ENCODE results near the gene SLC5A12.
A peak's percentile ranks its signal among the peaks of the same experiment; 100 is the strongest.

The SLC5A12 gene

DNA sequence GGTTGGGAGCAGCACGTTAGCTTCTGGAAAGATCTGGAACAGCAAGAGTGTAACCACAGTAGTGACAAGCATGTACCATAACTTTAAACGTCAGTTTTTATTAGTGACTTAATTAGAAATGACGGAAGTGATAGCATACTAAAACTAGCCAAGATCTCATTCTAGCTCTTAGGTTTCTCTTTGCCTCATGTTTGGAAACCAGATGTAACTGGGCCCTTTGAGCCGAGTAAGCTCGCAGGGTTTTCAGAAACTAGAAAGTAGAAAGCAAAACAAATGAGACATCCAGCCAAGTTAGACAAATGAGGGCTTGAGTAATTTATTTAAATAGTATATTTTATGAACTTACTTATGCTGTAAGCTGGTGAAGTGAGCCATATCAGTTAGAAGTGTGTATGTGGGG lies 40.2 kb upstream of the SLC5A12 start:
- TF ChIP-seq, protein P1, sequence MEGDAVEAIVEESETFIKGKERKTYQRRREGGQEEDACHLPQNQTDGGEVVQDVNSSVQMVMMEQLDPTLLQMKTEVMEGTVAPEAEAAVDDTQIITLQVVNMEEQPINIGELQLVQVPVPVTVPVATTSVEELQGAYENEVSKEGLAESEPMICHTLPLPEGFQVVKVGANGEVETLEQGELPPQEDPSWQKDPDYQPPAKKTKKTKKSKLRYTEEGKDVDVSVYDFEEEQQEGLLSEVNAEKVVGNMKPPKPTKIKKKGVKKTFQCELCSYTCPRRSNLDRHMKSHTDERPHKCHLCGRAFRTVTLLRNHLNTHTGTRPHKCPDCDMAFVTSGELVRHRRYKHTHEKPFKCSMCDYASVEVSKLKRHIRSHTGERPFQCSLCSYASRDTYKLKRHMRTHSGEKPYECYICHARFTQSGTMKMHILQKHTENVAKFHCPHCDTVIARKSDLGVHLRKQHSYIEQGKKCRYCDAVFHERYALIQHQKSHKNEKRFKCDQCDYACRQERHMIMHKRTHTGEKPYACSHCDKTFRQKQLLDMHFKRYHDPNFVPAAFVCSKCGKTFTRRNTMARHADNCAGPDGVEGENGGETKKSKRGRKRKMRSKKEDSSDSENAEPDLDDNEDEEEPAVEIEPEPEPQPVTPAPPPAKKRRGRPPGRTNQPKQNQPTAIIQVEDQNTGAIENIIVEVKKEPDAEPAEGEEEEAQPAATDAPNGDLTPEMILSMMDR (IDR thresholded peaks at IDR 0.05; ENCODE audit: low read depth, low read length, missing control alignments) = no peak
- no peak overlapping the region for H3K27ac ChIP-seq
- no peaks in the 10 kb centered on the region for H3K36me3 ChIP-seq (replicated peaks)
- H3K27me3 ChIP-seq (replicated peaks) = no peaks in the 10 kb centered on the region
- no peak overlapping the region for H3K4me3 ChIP-seq (ENCODE audit: low read depth, low read length)
- no peak for DNase-seq
- in situ Hi-C loops (cut with HindIII; ENCODE audit: low pct_ligation_motif_present, low sequenced_read_pairs) = no loop called here

DNA sequence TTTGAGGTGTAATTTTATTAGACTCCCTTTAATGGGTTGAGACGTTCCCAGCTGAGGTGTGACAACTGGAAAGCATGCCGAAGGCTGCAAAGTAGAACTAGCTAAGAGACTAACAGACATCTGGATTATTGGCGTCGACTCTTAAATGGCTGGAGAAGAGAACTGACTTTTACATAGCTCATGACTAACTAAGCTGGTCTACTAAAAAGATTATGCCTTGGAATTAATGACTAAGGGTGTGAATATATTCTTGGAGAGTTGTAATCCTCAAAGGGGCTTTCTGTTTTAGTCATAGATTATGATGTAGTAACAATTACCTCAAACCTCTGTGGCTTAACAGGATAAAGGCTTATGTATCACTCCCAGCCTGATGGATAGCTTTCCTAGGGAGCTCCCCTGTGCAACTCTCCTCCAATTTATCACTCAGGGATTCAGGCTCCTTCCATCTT lies 39.5 kb upstream of the SLC5A12 start:
- Histone ChIP-seq H3K27me3 (replicated peaks) (no peaks in the 10 kb centered on the region), H3K36me3 (replicated peaks) (no peaks in the 10 kb centered on the region), H3K27ac (no peak overlapping the region), H3K4me3 (ENCODE audit: low read depth, low read length) (no peak overlapping the region)
- in situ Hi-C loops (cut with HindIII; ENCODE audit: low pct_ligation_motif_present, low sequenced_read_pairs) = no loop called here
- no peak for DNase-seq
- TF ChIP-seq, protein P1 (IDR thresholded peaks at IDR 0.05; ENCODE audit: low read depth, low read length, missing control alignments) = no peak

DNA sequence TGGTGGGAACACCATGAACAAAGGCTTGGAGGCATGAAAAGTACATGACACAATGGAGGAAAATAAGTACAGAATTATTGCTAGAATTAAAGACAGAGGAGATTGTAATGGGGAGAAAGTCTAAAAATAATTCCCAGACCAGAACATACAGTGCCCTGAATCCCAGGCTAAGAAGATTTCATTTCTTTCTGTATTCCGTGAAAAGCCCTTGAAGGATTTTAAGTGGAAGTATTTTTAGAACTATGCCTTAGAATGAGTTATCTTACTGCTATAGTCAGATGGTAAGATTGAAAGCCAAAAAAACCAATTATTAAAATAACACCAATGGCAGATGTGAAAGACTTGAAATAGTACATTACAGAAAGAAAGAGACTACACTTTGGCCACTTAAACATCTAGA lies 36.1 kb upstream of the SLC5A12 start:
- H3K4me3 ChIP-seq (ENCODE audit: low read depth, low read length) = no peak overlapping the region
- in situ Hi-C loops (cut with HindIII; ENCODE audit: low pct_ligation_motif_present, low sequenced_read_pairs) = no loop called here
- no peak for DNase-seq
- TF ChIP-seq, protein P1 (IDR thresholded peaks at IDR 0.05; ENCODE audit: low read depth, low read length, missing control alignments) = no peak
- H3K27ac ChIP-seq = no peak overlapping the region
- no peaks in the 10 kb centered on the region for H3K27me3 ChIP-seq (replicated peaks)
- H3K36me3 ChIP-seq (replicated peaks) = no peaks in the 10 kb centered on the region

DNA sequence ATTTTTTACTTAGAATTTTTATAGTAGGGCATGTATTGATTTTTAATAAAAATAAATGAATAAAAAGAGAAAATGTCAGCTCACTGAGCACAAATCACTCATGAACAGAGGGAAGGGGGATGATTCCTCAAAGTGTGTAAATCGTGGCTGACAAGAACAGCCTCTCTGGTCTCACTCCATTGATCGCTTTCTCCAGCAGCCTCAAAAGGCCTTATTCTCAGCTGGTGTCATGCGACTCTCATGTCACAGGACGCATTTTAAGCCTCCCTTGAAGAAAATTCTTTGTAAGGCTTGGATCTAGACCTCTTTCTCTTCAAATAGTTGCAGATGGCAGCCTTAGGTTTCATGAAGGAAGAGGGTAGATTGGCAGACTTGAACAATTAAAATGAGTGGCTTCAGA lies 33.9 kb upstream of the SLC5A12 start:
- TF ChIP-seq, protein P1 (IDR thresholded peaks at IDR 0.05; ENCODE audit: low read depth, low read length, missing control alignments) = no peak
- H3K27ac ChIP-seq = no peak overlapping the region
- H3K27me3 ChIP-seq (replicated peaks) = no peaks in the 10 kb centered on the region
- no peak overlapping the region for H3K4me3 ChIP-seq (ENCODE audit: low read depth, low read length)
- DNase-seq = no peak
- in situ Hi-C loops (cut with HindIII; ENCODE audit: low pct_ligation_motif_present, low sequenced_read_pairs) = no loop called here
- no peaks in the 10 kb centered on the region for H3K36me3 ChIP-seq (replicated peaks)

DNA sequence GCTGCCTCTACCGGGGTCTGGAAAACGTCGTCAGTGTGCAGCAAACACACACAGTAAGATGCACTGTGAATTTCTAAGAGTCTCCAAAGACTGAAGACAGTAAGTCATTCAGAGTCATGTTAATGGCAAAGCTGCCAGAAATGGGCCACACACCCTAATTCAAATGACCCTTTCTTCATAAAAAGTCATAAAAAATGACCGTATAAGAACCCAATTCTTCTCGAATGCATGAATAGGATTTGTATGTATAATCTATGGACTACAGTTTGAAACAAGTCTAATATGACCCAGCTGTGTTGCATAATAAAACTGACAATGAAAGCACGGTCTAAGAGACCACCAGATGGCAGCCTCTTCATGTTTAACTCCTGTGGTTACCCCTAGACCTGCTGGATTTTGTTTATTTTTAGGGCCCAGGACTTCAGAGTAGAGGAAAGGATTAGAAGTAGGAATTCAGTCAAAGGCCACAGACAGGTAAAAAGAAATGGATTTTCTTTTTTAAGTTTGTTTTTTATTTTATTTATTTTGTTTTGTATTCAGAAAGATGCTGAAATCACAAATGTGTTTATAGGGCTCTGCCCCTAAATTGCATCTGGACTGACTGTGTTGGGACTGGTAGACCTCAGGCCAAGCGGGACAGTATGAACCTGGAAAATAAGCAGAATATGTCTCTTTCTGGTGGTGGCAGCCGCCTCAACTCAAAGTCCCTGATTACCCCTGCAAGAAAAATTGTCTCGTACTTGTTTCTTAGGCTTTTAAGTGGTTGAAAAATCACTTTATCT lies 32.1 kb upstream of the SLC5A12 start:
- Histone ChIP-seq H3K4me3 (ENCODE audit: low read depth, low read length) (no peak overlapping the region), H3K27ac (no peak overlapping the region), H3K27me3 (replicated peaks) (no peaks in the 10 kb centered on the region), H3K36me3 (replicated peaks) (no peaks in the 10 kb centered on the region)
- in situ Hi-C loops (cut with HindIII; ENCODE audit: low pct_ligation_motif_present, low sequenced_read_pairs) = no loop called here
- TF ChIP-seq, protein P1 (IDR thresholded peaks at IDR 0.05; ENCODE audit: low read depth, low read length, missing control alignments) = peak; percentile 79
- peak; percentile 76 for DNase-seq

DNA sequence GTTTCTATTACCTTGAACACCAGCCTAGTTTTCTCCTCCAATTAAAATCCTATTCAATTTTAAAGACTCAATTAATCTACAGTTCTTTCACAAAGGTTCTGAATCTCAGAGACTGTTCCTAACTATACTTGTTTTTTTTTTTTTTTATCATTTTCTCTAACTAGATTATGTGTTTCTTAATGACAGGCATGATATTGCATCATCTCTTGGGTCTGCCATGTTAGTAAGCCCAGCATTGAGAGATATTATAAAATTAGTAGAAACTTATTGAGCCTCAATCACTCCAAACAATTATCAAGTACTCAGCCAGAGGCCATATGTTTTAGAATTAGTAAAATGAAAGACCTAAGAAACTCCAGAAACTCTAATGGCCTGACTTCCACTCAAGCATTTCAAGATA lies 28.1 kb upstream of the SLC5A12 start:
- Histone ChIP-seq H3K27ac (no peak overlapping the region), H3K4me3 (ENCODE audit: low read depth, low read length) (no peak overlapping the region), H3K36me3 (replicated peaks) (no peaks in the 10 kb centered on the region), H3K27me3 (replicated peaks) (no peaks in the 10 kb centered on the region)
- DNase-seq = no peak
- TF ChIP-seq, protein P1 (IDR thresholded peaks at IDR 0.05; ENCODE audit: low read depth, low read length, missing control alignments) = no peak
- in situ Hi-C loops (cut with HindIII; ENCODE audit: low pct_ligation_motif_present, low sequenced_read_pairs) = no loop called here
